Stimulated activated CD4-positive, alpha-beta T cell treated with anti-CD3 and anti-CD28 coated beads, Interleukin-12 subunit alpha, Interleukin-12 subunit beta, amount 100 ng/mL, for 48 hours (primary cell): ENCODE results near the gene TXNL4A.
"Not testable (repeated sequence)": the region's sequence is repeated elsewhere in the genome, so short reads cannot be mapped to it uniquely, and the experiment has no call there.

Experiments
- DNase-seq, 3 donors: peaks; one replicate each; pipeline ENCODE4 v3.0.0-alpha.2; 2020; ENCODE audit warnings: low read depth in 2 of 3, low spot score in 1 of 3

The TXNL4A gene

DNA sequence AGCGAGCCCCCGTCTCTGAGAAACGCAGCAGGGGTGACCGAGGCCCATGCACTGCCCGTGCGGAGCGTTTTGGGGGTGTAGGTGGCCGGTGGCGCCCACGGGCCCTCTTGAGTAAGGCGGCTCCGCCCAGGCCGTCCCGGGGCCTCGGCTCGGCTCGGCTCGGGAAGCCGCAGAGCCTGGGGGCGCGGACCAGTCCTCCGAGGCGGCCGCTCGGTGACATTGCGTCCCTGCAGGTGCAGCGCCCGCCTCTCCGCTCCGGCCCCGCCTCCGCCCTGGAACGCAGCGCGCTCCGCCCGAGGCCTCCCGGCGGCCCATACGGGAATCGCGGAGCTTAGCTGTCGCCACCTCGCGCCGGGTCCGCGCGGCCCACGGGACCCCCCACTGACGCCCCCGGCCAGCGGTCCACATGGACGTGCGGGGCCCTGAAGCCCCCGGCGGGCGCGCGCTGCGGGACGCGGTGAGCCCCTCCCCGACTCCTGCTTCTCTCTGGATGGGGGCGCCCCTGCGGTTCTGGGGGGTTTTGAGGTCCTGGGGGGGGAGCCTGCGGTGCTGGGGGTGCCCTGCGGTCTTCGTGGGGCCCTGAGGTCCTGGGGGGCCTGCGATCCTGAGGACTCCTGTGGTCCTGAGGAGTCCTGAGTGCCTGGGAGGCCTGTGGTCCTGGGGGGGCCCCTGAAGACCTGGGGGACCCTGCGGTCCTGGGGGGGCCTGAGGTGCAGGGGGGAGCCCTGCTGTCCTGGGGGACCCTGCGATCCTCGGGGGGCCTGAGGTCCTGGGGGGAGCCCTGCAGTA is 23.8 kb downstream of the TXNL4A start, which contains the start of gene HSBP1L1:
Gene HSBP1L1, plus strand, starts transcription at position 314 of the 789 bp plus-strand sequence. Its CDS starts 93 bp downstream, at position 407.
- DNase-seq: peak in 2 of 3 donors; percentile 50

- DNase-seq: no peak
Observed at GRCh38 chr18:79963658-79964329, 24.6 kb downstream of the TXNL4A start.

GRCh38 chr18:79962835-79963657 is 25.3 kb downstream of the TXNL4A start:
- DNase-seq: peak in 2 of 3 donors; percentile 37 to 52

DNA sequence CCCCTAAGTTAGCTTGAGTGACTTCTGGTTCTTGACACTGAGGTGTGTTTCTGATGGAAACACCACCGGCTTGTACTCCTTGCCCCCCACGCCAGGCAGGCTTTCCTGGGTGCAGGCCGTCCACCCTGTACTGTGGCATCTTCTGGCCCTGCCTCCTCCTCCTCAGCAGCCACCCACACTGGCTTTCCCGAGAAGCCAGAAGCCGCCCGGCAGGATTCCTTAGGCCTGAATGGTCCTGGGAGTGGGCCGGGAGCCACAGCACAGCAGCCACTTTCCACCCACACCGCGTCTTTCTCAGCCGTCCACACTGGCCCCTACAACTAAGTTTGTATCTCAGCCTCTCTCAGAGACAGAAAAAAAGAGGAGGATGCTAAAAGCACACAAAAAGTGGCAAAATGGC is 26.1 kb downstream of the TXNL4A start:
- no peak for DNase-seq

GRCh38 chr18:79961527-79962291 is 26.7 kb downstream of the TXNL4A start:
- no peak for DNase-seq

DNA sequence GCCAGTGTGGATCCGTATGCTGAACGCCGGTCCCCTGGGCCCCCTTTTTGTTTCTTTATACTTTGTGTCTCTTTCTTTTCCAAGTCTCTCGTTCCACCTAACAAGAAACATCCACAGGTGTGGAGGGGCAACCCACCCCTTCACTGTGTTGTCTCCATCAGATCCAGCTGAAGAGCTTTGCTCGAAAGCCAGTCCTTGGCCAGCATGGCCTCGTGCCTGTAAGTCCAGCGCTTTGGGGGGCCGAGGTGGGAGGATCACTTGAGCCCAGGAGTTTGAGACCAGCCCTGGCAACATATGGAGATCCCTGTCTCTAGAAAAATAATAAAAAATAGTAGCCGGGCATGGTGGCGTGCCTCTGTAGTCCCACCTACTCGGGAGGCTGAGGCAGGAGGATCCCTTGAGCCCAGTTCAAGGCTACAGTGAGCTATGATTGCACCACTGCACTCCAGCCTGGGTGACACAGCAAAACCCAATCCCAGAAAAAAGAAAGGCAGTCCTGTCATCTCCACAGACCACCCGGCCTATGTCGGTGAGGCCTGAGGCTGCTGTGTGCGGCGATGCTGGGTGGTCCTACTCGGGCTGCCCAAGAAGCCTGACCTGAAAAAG is 27.3 kb downstream of the TXNL4A start:
- no peak for DNase-seq

DNA sequence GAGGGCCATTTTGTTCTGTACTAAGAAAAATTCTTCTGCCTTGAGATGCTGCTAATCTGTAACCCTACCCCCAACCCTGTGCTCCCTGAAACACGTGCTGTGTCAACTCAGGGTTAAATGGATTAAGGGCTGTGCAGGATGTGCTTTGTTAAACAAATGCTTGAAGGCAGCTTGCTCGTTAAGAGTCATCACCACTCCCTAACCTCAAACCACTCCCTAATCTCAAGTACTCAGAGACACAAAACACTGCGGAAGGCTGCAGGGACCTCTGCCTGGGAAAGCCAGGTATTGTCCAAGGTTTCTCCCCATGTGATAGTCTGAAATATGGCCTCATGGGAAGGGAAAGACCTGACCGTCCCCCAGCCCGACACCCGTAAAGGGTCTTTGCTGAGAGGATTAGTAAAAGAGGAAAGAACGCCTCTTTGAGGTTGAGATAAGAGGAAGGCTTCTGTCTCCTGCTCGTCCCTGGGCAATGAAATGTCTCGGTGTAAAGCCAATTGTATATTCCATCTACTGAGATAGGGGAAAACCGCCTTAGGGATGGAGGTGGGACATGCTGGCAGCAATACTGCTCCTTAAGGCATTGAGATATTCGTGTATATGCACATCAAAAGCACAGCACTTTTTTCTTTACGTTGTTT is 28.1 kb downstream of the TXNL4A start:
- DNase-seq: not testable (repeated sequence)

GRCh38 chr18:79958981-79959380 is 29.4 kb downstream of the TXNL4A start:
- DNase-seq: no peak

DNA sequence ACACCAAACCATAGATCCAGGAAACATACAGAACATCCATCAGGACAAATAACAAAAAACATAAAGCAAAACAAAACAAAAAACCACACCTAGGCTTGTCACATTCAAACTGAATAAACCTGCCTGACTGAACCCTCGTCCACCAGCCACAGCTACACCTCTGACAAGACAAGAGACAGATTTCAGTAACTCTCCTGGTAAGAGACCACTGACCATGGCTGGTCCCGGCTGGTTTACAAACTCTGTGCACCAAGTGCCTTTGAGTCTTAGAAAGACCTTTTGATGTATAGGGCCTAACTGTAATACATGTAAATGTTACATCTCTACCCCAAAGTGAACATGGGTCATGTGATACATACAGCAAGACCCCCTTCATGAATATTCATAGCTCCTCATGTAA is 32.1 kb downstream of the TXNL4A start:
- no peak for DNase-seq

DNA sequence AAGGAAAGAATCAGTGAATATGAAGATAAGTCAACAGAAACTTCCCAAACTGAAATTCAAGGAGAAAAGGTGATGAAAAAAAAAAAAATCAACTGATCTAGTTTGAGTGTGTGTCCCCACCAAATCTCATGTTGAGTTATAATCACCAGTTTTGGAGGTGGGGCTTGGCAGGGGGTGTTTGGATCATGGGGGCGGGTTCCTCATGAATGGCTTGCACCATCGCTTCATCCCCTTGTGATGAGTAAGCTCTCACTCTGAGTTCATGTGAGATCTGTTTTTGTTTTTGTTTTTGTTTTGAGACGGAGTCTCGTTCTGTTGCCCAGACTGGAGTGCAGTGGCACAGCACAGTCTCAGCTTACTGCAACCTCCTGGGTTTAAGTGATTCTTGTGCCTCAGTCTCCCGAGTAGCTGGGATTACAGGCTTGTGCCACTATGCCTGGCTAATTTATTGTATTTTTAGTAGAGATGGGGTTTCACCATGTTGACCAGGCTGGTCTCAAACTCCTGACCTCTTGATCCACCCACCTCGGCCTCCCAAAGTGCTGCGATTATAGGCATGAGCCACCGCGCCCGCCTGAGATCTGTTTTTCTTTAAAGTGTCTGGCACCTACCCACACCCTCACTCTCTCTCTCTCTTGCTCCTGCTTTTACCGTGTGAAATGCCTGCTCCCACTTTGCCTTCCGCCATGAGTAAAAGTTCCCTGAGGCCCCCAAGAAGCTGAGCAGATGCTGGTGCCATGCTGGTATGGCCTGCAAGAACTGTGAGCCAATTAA is 32.9 kb downstream of the TXNL4A start:
- DNase-seq: no peak

- DNase-seq: no peak
Observed at GRCh38 chr18:79954791-79955190, 33.6 kb downstream of the TXNL4A start.

- no peak for DNase-seq
Observed at GRCh38 chr18:79953971-79954651, 34.3 kb downstream of the TXNL4A start.

DNA sequence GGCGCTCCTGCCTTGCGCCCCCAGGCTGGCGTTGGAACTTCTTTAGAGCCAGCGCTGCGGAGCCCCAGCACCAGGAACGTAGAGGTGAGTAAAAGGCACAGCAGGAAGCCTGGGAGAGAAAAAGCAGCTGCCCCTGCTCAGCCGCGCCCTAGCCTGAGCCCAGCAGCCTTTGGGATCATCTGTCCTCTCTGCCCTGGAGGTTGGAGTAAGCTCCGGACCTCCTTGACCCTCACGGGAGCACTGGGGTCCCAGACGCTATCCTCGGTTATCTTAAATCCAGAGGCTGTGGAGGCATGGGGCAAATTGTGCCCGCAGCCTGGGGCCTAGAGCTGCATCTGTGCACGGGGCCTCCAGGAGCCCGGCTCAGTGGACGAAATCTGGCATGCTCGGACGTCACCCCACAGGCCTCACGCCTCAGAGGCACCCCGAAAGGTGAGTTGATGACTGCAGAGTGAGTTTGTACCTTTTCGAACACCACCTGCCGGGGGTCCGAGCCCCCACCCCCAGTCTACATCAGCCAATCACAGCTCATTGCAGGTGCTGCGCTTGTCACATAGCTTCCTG is 35.3 kb downstream of the TXNL4A start:
- DNase-seq: no peak

GRCh38 chr18:79952456-79952995 is 35.8 kb downstream of the TXNL4A start:
- DNase-seq: no peak

DNA sequence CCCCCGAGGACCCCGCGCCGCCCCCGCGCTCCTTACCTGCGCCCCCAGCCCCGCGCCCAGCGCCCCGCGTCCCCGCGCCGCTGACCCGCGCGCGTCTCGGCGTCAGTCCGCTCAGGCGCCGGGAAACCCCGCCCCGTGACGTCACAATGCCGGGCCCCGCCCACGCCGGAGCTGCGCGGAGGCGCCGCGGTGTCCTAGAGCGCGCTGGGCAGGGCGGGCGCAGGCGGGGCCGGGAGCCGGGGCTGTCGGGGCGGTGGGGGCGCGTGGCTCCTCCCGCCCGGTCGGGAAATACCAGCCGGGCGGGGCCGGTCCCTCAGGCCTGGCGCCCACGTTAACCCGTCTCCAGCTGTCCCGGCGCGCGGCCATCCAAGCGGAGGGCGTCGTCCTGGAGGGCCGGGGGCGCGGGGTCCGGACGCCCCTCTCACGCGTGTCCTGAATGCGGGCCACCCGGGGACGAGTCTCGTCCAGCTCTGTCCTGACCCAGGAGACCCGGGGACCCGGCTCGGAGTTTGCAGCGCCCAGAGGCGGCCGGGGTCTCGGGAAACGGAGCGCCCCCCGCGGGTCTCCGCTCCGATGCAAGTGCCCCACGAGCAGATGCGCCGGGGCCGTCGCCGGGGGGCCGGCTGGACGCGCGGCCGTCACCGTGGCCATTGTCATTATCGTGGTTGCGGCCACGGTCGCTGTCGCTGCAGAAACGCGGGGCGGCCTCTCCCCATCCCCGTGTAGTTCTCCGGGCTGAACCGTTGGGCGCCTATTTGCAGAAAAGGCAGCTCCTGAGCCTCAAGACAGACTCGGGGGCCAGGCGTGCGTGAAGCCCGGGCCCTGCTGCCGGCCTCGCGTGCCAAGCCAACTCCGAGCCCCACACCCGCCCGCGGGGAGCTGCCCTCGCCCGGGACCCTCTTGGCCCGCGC is 36.6 kb downstream of the TXNL4A start, which contains the start of gene SLC66A2:
Gene SLC66A2, minus strand, starts transcription at position 109 of the 911 bp plus-strand sequence. CDS start 727 bp downstream, outside the sequence.
- peak; percentile 83 to 96 (median 92) for DNase-seq

DNA sequence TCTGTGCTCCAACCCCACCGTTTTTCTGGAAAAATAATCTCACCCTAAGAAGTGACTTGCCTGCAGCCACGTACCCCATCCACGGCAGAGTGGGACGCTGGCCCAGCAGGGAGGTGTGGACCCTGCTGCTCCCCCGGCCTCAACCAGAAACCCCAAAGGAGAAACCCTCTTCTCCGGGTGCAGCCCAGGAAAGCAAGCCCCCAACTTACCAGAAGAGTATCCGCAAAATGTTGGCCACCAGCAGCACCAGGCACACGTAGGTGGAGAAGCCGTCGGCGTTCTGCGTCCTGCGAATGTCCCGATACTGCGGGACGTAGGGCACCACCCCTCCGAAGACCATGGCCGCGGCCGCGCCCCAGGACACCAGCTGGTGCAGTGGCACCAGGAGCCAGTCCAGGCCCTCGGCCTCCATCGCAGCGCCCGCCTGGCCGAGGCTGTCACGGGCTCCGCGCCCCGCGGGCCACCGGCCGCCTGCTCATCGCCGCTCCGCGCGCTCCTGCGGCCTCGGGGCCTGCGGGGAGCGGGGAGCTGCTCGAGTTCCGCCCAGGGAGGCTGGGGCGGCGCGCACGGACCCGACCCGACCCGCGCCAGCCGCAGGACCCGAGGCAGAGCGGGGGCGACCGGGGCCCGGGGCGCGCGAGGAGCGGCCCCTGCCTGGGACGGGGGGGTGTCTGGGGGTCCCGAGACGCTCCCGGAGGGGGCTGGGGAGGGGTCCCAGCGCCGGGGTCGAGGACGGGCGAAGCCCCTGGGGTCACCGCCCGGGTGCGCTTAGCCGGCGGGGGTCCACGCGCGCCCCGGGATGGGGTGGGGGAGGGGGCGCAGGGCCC is 37.6 kb downstream of the TXNL4A start:
- DNase-seq: no peak
